ENCODE results near the gene GLI1. TPM values are rescaled to one million over a fixed set of nuclear protein-coding genes. Genes with fewer than 3 reads are reported as not detected.
A peak's percentile ranks its signal among the peaks of the same experiment; 100 is the strongest.
"Not testable (repeated sequence)": the region's sequence is repeated elsewhere in the genome, so short reads cannot be mapped to it uniquely, and the experiment has no call there.

GLI1 gene
- total and polyA plus RNA-seq, 5 donors from 2014 or later, result 0.07 to 0.47 (median 0.18) TPM; not detected in 1

DNA sequence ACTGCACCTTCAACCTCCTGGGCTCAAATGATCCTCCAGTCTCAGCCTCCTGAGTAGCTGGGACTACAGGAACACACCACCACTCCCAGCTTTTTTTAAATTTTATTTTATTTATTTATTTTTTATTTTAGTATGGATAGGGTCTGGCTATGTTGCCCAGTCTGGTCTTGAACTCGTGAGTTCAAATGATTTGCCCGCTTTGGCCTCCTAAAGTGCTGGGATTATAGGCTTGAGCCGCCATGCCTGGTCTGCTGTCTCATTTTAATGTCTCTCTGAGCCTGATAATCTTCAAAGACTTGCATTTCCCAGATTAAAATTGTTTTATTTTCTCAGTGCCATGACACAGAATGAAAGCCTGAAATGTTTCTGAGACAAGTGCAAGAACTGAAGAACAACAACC lies 26.2 kb upstream of the GLI1 start:
- Mint-ChIP-seq H3K4me1 (peaks cover 13 to 37% (median 22%) of the 10 kb centered on the region in 4 donors), H3K27ac (no peak overlapping the region), H3K9me3 (peaks cover 0 to 1% (median 0%) of the 10 kb centered on the region in 7 donors)

GRCh38 chr12:57434517-57435223 lies 24.9 kb upstream of the GLI1 start, which contains the start of gene INHBC:
Gene INHBC (plus strand): TSS chr12:57434784. CDS start chr12:57434887, 103 bp downstream.
- peaks cover 4% of the 10 kb centered on the region for H3K27me3 ChIP-seq (ENCODE audit: control insufficient read depth, insufficient read depth, low read length)
- Mint-ChIP-seq H3K27me3 (peaks cover 18% of the 10 kb centered on the region), H3K4me3 (no peak within 1 kb of the TSS), H3K4me1 (peaks cover 13 to 24% (median 16%) of the 10 kb centered on the region in 4 donors), H3K9me3 (peaks cover 0 to 1% (median 0%) of the 10 kb centered on the region in 7 donors), H3K36me3 (no peaks in the 10 kb centered on the region), H3K27ac (peak within 1 kb of the TSS in 2 of 3 donors; percentile 7 to 93)
- ATAC-seq (ENCODE audit: low read depth in 2 of 2) (no peak), DNase-seq (no peak)
- H3K4me1 ChIP-seq (ENCODE audit: control insufficient read depth, insufficient read depth, low read length, poor library complexity, severe bottlenecking), result peaks cover 12% of the 10 kb centered on the region
- no peaks in the 10 kb centered on the region for H3K36me3 ChIP-seq (ENCODE audit: control insufficient read depth, insufficient read depth, low read length)
- H3K4me3 ChIP-seq (ENCODE audit: low read depth, low read length), result no peak within 1 kb of the TSS
- H3K9me3 ChIP-seq (ENCODE audit: control insufficient read depth in 2 of 2, low read length in 2 of 2), result no peaks in the 10 kb centered on the region
- no peak within 1 kb of the TSS for H3K27ac ChIP-seq (ENCODE audit: insufficient read depth, low read length, poor library complexity, severe bottlenecking)

More for the DNA sequence above, 26.2 kb upstream of the GLI1 start:
- Mint-ChIP-seq H3K27me3 (peaks cover 13% of the 10 kb centered on the region), H3K36me3 (no peaks in the 10 kb centered on the region), H3K4me3 (no peak overlapping the region)
- no peak for DNase-seq
- Histone ChIP-seq H3K27me3 (ENCODE audit: control insufficient read depth, insufficient read depth, low read length) (no peaks in the 10 kb centered on the region), H3K27ac (ENCODE audit: insufficient read depth, low read length, poor library complexity, severe bottlenecking) (no peak overlapping the region), H3K36me3 (ENCODE audit: control insufficient read depth, insufficient read depth, low read length) (no peaks in the 10 kb centered on the region), H3K4me1 (ENCODE audit: control insufficient read depth, insufficient read depth, low read length, poor library complexity, severe bottlenecking) (peaks cover 23% of the 10 kb centered on the region), H3K9me3 (ENCODE audit: control insufficient read depth in 2 of 2, low read length in 2 of 2) (no peaks in the 10 kb centered on the region), H3K4me3 (ENCODE audit: low read depth, low read length) (no peak overlapping the region)
- ATAC-seq (ENCODE audit: low read depth in 2 of 2), result no peak

DNA sequence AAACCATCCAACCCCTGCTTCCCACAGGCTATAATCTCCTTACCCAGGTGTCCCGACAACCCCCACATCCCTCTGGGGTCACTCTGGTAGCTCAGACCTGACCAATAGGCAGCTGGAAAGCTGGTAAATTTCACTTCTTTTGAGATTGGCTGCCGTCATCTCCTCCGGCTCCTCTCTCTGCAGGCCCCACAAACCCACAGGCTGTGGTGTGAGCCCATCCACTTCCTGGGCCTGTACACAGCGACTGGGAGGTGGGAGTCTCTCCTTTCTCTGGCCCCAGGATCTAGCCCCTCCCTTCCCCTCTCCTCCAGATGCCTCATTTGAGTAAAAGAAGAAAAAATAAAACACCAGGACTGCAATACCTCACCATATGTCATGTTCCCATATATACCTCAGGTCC lies 24.3 kb upstream of the GLI1 start:
- no peak overlapping the region for H3K4me3 Mint-ChIP-seq
- H3K9me3 ChIP-seq (ENCODE audit: control insufficient read depth in 2 of 2, low read length in 2 of 2), result no peaks in the 10 kb centered on the region
- peaks cover 0 to 1% (median 0%) of the 10 kb centered on the region in 7 donors for H3K9me3 Mint-ChIP-seq
- H3K27ac Mint-ChIP-seq, result peak overlapping the region in 1 of 3 donors; percentile 93
- H3K36me3 Mint-ChIP-seq, result no peaks in the 10 kb centered on the region
- no peaks in the 10 kb centered on the region for H3K36me3 ChIP-seq (ENCODE audit: control insufficient read depth, insufficient read depth, low read length)
- H3K27me3 Mint-ChIP-seq, result peaks cover 15% of the 10 kb centered on the region
- H3K27me3 ChIP-seq (ENCODE audit: control insufficient read depth, insufficient read depth, low read length), result peaks cover 4% of the 10 kb centered on the region
- H3K27ac ChIP-seq (ENCODE audit: insufficient read depth, low read length, poor library complexity, severe bottlenecking), result no peak overlapping the region
- no peak for DNase-seq
- peaks cover 7% of the 10 kb centered on the region for H3K4me1 ChIP-seq (ENCODE audit: control insufficient read depth, insufficient read depth, low read length, poor library complexity, severe bottlenecking)
- H3K4me1 Mint-ChIP-seq, result peaks cover 8 to 18% (median 10%) of the 10 kb centered on the region in 4 donors
- ATAC-seq (ENCODE audit: low read depth in 2 of 2), result no peak
- H3K4me3 ChIP-seq (ENCODE audit: low read depth, low read length), result no peak overlapping the region

GRCh38 chr12:57438400-57438799 lies 21.2 kb upstream of the GLI1 start:
- H3K9me3 Mint-ChIP-seq, result peaks cover 3 to 10% (median 5%) of the 10 kb centered on the region in 7 donors
- ATAC-seq (ENCODE audit: low read depth in 2 of 2) (no peak), DNase-seq (no peak)
- no peak overlapping the region for H3K27ac ChIP-seq (ENCODE audit: insufficient read depth, low read length, poor library complexity, severe bottlenecking)
- peaks cover 0 to 2% (median 0%) of the 10 kb centered on the region in 4 donors for H3K4me1 Mint-ChIP-seq
- peaks cover 2 to 5% of the 10 kb centered on the region in 2 experiments for H3K9me3 ChIP-seq (ENCODE audit: control insufficient read depth in 2 of 2, low read length in 2 of 2)
- no peak overlapping the region for H3K4me3 ChIP-seq (ENCODE audit: low read depth, low read length)
- peaks cover 7% of the 10 kb centered on the region for H3K36me3 Mint-ChIP-seq
- H3K27ac Mint-ChIP-seq, result no peak overlapping the region
- peaks cover 22% of the 10 kb centered on the region for H3K27me3 Mint-ChIP-seq
- H3K4me3 Mint-ChIP-seq, result no peak overlapping the region
- no peaks in the 10 kb centered on the region for H3K36me3 ChIP-seq (ENCODE audit: control insufficient read depth, insufficient read depth, low read length)
- peaks cover 4% of the 10 kb centered on the region for H3K27me3 ChIP-seq (ENCODE audit: control insufficient read depth, insufficient read depth, low read length)
- H3K4me1 ChIP-seq (ENCODE audit: control insufficient read depth, insufficient read depth, low read length, poor library complexity, severe bottlenecking), result no peaks in the 10 kb centered on the region

- Mint-ChIP-seq H3K27me3 (peaks cover 22% of the 10 kb centered on the region), H3K9me3 (peaks cover 3 to 10% (median 5%) of the 10 kb centered on the region in 7 donors), H3K36me3 (peaks cover 7% of the 10 kb centered on the region), H3K27ac (no peak overlapping the region), H3K4me3 (peak overlapping the region in 1 of 4 donors; percentile 27), H3K4me1 (peaks cover 0 to 2% (median under 1%) of the 10 kb centered on the region in 4 donors)
- H3K27ac ChIP-seq (ENCODE audit: insufficient read depth, low read length, poor library complexity, severe bottlenecking), result no peak overlapping the region
- no peak overlapping the region for H3K4me3 ChIP-seq (ENCODE audit: low read depth, low read length)
- H3K27me3 ChIP-seq (ENCODE audit: control insufficient read depth, insufficient read depth, low read length), result peaks cover 4% of the 10 kb centered on the region
- H3K36me3 ChIP-seq (ENCODE audit: control insufficient read depth, insufficient read depth, low read length), result no peaks in the 10 kb centered on the region
- ATAC-seq (ENCODE audit: low read depth in 2 of 2), result no peak
- no peaks in the 10 kb centered on the region for H3K4me1 ChIP-seq (ENCODE audit: control insufficient read depth, insufficient read depth, low read length, poor library complexity, severe bottlenecking)
- H3K9me3 ChIP-seq (ENCODE audit: control insufficient read depth in 2 of 2, low read length in 2 of 2), result peaks cover 2 to 5% of the 10 kb centered on the region in 2 experiments
- no peak for DNase-seq
Observed at GRCh38 chr12:57439762-57440266, 19.8 kb upstream of the GLI1 start.

DNA sequence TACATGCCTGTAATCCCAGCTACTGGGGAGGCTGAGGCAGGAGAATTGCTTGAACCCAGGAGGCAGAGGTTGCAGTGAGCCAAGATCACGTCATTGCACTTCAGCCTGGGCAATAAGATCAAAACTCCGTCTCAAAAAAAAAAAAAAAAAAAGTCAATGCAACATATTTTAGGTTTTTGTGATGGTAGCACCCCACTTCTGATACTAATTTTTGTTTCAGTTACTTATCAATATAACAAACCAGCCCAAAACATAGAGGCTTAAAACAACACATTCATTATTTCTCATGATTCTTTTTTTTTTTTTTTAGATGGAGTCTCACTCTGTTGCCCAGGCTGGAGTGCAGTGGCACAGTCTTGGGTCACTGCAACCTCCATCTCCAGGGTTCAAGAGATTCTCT lies 18.2 kb upstream of the GLI1 start:
- not testable (repeated sequence) for H3K4me1 ChIP-seq (ENCODE audit: control insufficient read depth, insufficient read depth, low read length, poor library complexity, severe bottlenecking); DNase-seq; H3K4me3 Mint-ChIP-seq; H3K27me3 ChIP-seq (ENCODE audit: control insufficient read depth, insufficient read depth, low read length); H3K9me3 ChIP-seq (ENCODE audit: control insufficient read depth in 2 of 2, low read length in 2 of 2); H3K27ac ChIP-seq (ENCODE audit: insufficient read depth, low read length, poor library complexity, severe bottlenecking); H3K36me3 ChIP-seq (ENCODE audit: control insufficient read depth, insufficient read depth, low read length); H3K4me3 ChIP-seq (ENCODE audit: low read depth, low read length); H3K27ac Mint-ChIP-seq; H3K4me1 Mint-ChIP-seq; H3K9me3 Mint-ChIP-seq; H3K36me3 Mint-ChIP-seq; ATAC-seq (ENCODE audit: low read depth in 2 of 2)
- H3K27me3 Mint-ChIP-seq, result peaks cover 28% of the 10 kb centered on the region

DNA sequence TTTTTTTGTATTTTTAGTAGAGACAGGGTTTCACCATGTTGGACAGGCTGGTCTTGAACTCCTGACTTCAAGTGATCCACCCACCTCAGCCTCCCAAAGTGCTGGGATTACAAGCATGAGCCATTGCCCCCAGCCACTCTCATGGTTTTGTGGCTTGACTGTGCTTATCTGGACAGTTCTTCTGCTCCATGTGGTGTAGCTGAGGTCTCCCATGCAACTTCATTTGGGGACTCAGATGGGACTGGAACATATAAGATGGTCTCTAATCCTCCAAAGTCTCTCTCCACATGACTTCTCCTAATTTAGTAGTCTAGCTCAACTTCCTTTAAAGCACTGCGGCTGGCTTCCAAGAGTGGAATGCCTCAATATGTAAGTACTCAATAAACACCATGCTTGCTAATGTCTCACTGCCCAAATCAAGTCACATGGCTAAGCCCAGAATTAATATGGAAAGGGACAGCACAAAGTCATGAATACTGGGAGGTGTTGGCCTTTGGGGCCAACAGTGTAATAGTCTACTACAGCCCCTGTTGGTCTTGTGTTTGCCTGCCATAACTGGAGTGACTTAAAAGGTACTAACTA lies 17.6 kb upstream of the GLI1 start:
- ATAC-seq (ENCODE audit: low read depth in 2 of 2) (no peak), DNase-seq (no peak)
- peaks cover 3 to 10% (median 5%) of the 10 kb centered on the region in 7 donors for H3K9me3 Mint-ChIP-seq
- H3K4me1 Mint-ChIP-seq, result peaks cover 0 to 4% (median 0%) of the 10 kb centered on the region in 4 donors
- H3K27me3 Mint-ChIP-seq, result peaks cover 28% of the 10 kb centered on the region
- H3K9me3 ChIP-seq (ENCODE audit: control insufficient read depth in 2 of 2, low read length in 2 of 2), result peaks cover 2 to 5% of the 10 kb centered on the region in 2 experiments
- H3K4me3 Mint-ChIP-seq, result no peak overlapping the region
- H3K36me3 Mint-ChIP-seq, result peaks cover 7% of the 10 kb centered on the region
- H3K36me3 ChIP-seq (ENCODE audit: control insufficient read depth, insufficient read depth, low read length), result no peaks in the 10 kb centered on the region
- no peak overlapping the region for H3K27ac ChIP-seq (ENCODE audit: insufficient read depth, low read length, poor library complexity, severe bottlenecking)
- no peaks in the 10 kb centered on the region for H3K4me1 ChIP-seq (ENCODE audit: control insufficient read depth, insufficient read depth, low read length, poor library complexity, severe bottlenecking)
- H3K27ac Mint-ChIP-seq, result no peak overlapping the region
- H3K4me3 ChIP-seq (ENCODE audit: low read depth, low read length), result no peak overlapping the region
- peaks cover 4% of the 10 kb centered on the region for H3K27me3 ChIP-seq (ENCODE audit: control insufficient read depth, insufficient read depth, low read length)

All from CD4-positive, CD25-positive, alpha-beta regulatory T cell (primary cell).